GM19328 (cell line): ENCODE measurements around the gene SUPT16H.
"Not testable (repeated sequence)": the region's sequence is repeated elsewhere in the genome, so short reads cannot be mapped to it uniquely, and the experiment has no call there.

Experiments
- ATAC-seq: cut with Tn5 transposase; IDR thresholded peaks from one replicate; pipeline ENCODE4 v1.9.1; 2021; ENCODE audit warnings: mild to moderate bottlenecking, moderate library complexity; ENCODE audit not compliant: unreplicated experiment

The SUPT16H gene

DNA sequence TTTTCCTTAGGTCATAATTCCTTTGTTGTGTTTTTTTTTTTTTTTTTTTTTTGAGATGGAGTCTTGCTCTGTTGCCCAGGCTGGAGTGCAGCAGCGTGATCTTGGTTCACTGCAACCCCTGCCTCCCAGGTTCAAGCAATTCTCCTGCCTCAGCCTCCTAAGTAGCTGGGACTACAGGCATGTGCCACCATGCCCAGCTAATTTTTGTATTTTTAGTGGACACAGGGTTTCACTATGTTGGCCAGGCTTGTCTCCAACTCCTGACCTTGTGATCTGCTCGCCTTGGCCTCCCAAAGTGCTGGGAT lies 81.0 kb downstream of the SUPT16H start:
- not testable (repeated sequence) for ATAC-seq

DNA sequence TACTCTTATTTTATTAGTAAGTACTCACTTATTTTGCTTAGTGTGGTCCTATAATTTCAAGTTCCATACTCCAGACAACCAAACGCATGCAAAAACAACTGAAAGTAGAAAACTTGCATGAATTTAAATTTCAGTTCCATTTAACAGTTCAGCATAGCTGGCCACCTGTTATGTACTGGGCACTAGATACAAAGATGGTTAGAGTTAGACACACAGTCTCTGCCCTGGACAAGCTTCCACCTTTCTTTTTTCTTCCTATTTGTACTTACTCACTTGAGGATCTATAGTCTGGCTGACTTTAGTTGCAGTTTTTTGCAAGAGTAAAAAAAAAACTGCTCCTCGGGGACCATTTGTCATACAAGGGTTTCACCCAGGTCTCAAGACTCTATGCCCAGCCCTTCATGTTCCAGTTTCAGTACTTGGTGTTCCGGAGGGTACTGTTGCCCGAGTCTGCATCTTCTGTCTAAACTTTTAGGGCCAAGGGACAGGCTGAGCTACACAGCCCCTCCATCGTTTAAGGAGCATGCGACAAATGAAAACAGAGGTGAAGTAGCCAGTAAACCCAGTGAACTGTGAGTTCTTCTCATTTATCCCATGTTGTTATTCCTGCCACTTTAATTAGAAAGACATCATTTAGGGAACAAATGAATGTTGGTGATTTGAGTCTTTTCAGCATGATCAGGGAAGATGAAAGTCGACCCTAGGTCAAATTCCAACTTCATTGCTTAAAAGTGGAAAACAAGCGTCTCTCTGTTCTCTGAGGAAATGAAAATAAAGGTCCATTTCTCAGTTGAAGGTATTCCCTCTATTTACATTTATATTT lies 81.6 kb downstream of the SUPT16H start:
- ATAC-seq = no peak
